Uterus (tissue), 4 donors: ENCODE measurements around the gene SCGB1C1. TPM values are rescaled to one million over a fixed set of nuclear protein-coding genes. Genes with fewer than 3 reads are reported as not detected.
A peak's percentile ranks its signal among the peaks of the same experiment; 100 is the strongest.

ENCODE experiments used
- DNase-seq, 2 donors: peaks; one replicate each; pipeline ENCODE4 v3.0.0-alpha.2; 2019 to 2020
- H3K27ac ChIP-seq, 2 donors: fragments of 200-600 bp; sonication (generic); 1 replicate in 1 of 2; 2 replicates in 1 of 2; pipeline ENCODE4 v1.5.1; 2016 to 2018
- H3K27me3 ChIP-seq, 2 donors: fragments of 200-600 bp; sonication (generic); one replicate each; pipeline ENCODE4 v1.5.1; 2018 to 2019; ENCODE audit warnings: control low read depth in 1 of 2
- H3K36me3 ChIP-seq, 2 donors: fragments of 200-600 bp; sonication (generic); one replicate each; pipeline ENCODE4 v1.5.1; 2019; ENCODE audit warnings: control low read depth in 1 of 2
- H3K4me1 ChIP-seq, 2 donors: fragments of 200-600 bp; sonication (generic); one replicate each; pipeline ENCODE4 v1.5.1; 2018 to 2019; ENCODE audit warnings: control low read depth in 1 of 2
- H3K4me3 ChIP-seq, 2 donors: fragments of 200-600 bp; sonication (generic); 1 replicate in 1 of 2; 2 replicates in 1 of 2; pipeline ENCODE4 v1.5.1; 2018 to 2019; ENCODE audit warnings: mild to moderate bottlenecking in 1 of 2
- H3K9me3 ChIP-seq, 2 donors: fragments of 200-600 bp; sonication (generic); one replicate each; pipeline ENCODE4 v1.5.1; 2019; ENCODE audit warnings: control low read depth in 1 of 2
- CTCF ChIP-seq, 4 experiments: fragments of 200-600 bp in 2 of 4; fragments of 450-650 bp in 2 of 4; sonication (generic) in 2 of 4; IDR thresholded peaks; one replicate each; pipeline ENCODE4 v1.5.1; 2016 to 2019; ENCODE audit warnings: antibody characterized with exemption in 4 of 4, mild to moderate bottlenecking in 2 of 4, moderate library complexity in 1 of 4
- POLR2A ChIP-seq, 2 donors: fragments of 450-650 bp; IDR thresholded peaks; one replicate each; pipeline ENCODE4 v1.6.1; 2016; ENCODE audit warnings: antibody characterized with exemption in 2 of 2, mild to moderate bottlenecking in 1 of 2, moderate library complexity in 1 of 2
- intact Hi-C: fragments of 100-400 bp; cut with DNase I; formaldehyde crosslinking; loops from one replicate; pipeline ENCODE4 v1.15.1; 2023; ENCODE audit warnings: low total_unique reads
- total RNA-seq, 4 donors: library from RNA; depleted of rRNA in 3 of 4; stranded (reverse); fragments of >200 nt in 3 of 4; gene quantifications; one replicate each; pipeline versions ENCODE4 v1.1.0 to v1.2.4, GENCODE V29; 2014 to 2023
- donor health status: DM: yes; HTN: yes; CAD: no.

The SCGB1C1 gene
- total RNA-seq, 4 donors from 2014 or later = not detected

GRCh38 chr11:211295-211694, 18.4 kb downstream of the SCGB1C1 start:
- no peaks in the 10 kb centered on the region for H3K27me3 ChIP-seq
- H3K27ac ChIP-seq = no peak overlapping the region
- no peaks in the 10 kb centered on the region for H3K9me3 ChIP-seq
- intact Hi-C loops = no loop called here
- TF ChIP-seq CTCF (IDR thresholded peaks at IDR 0.05) (no peak), POLR2A (IDR thresholded peaks at IDR 0.05) (no peak)
- H3K36me3 ChIP-seq = no peaks in the 10 kb centered on the region
- H3K4me3 ChIP-seq = no peak overlapping the region
- peak in 1 of 2 donors; percentile 17 for DNase-seq
- peaks cover 8 to 19% of the 10 kb centered on the region in 2 donors for H3K4me1 ChIP-seq

GRCh38 chr11:211741-212140, 18.9 kb downstream of the SCGB1C1 start:
- H3K36me3 ChIP-seq = no peaks in the 10 kb centered on the region
- no peaks in the 10 kb centered on the region for H3K27me3 ChIP-seq
- H3K4me3 ChIP-seq = no peak overlapping the region
- intact Hi-C loops = no loop called here
- peaks cover 8 to 17% of the 10 kb centered on the region in 2 donors for H3K4me1 ChIP-seq
- no peaks in the 10 kb centered on the region for H3K9me3 ChIP-seq
- DNase-seq = peak in 1 of 2 donors; percentile 7
- H3K27ac ChIP-seq = no peak overlapping the region
- TF ChIP-seq POLR2A (IDR thresholded peaks at IDR 0.05) (no peak), CTCF (IDR thresholded peaks at IDR 0.05) (no peak)

GRCh38 chr11:212150-213100, 19.5 kb downstream of the SCGB1C1 start:
- DNase-seq = peak in 1 of 2 donors; percentile 12

GRCh38 chr11:213111-213510, 20.2 kb downstream of the SCGB1C1 start:
- Histone ChIP-seq H3K36me3 (no peaks in the 10 kb centered on the region), H3K27me3 (no peaks in the 10 kb centered on the region), H3K27ac (no peak overlapping the region), H3K4me3 (no peak overlapping the region), H3K4me1 (peaks cover 8 to 17% of the 10 kb centered on the region in 2 donors), H3K9me3 (no peaks in the 10 kb centered on the region)
- TF ChIP-seq CTCF (IDR thresholded peaks at IDR 0.05) = no peak
- no peak for TF ChIP-seq POLR2A (IDR thresholded peaks at IDR 0.05)
- intact Hi-C loops = no loop called here
- peak in 1 of 2 donors; percentile 9 for DNase-seq

More at GRCh38 chr11:212150-213100, 19.5 kb downstream of the SCGB1C1 start:
- H3K27me3 ChIP-seq = no peaks in the 10 kb centered on the region
- intact Hi-C loops = no loop called here
- no peaks in the 10 kb centered on the region for H3K36me3 ChIP-seq
- TF ChIP-seq POLR2A (IDR thresholded peaks at IDR 0.05) (no peak), CTCF (IDR thresholded peaks at IDR 0.05) (no peak)
- no peaks in the 10 kb centered on the region for H3K9me3 ChIP-seq
- no peak overlapping the region for H3K27ac ChIP-seq
- H3K4me3 ChIP-seq = no peak overlapping the region
- peaks cover 8 to 17% of the 10 kb centered on the region in 2 donors for H3K4me1 ChIP-seq

- peak in 1 of 2 donors; percentile 9 for DNase-seq
- no peaks in the 10 kb centered on the region for H3K27me3 ChIP-seq
- no peaks in the 10 kb centered on the region for H3K36me3 ChIP-seq
- intact Hi-C loops = no loop called here
- no peaks in the 10 kb centered on the region for H3K9me3 ChIP-seq
- no peak overlapping the region for H3K4me3 ChIP-seq
- TF ChIP-seq POLR2A (IDR thresholded peaks at IDR 0.05) = no peak
- TF ChIP-seq CTCF (IDR thresholded peaks at IDR 0.05) = no peak
- H3K27ac ChIP-seq = no peak overlapping the region
- H3K4me1 ChIP-seq = peaks cover 8 to 16% of the 10 kb centered on the region in 2 donors
Observed at GRCh38 chr11:214083-214482, 21.2 kb downstream of the SCGB1C1 start.
